ENCODE results near the gene ABCC11. TPM values are rescaled to one million over a fixed set of nuclear protein-coding genes. Genes with fewer than 3 reads are reported as not detected.

Gene ABCC11
- total RNA-seq, 1 experiment from 2014 or later, result 0.83 TPM

DNA sequence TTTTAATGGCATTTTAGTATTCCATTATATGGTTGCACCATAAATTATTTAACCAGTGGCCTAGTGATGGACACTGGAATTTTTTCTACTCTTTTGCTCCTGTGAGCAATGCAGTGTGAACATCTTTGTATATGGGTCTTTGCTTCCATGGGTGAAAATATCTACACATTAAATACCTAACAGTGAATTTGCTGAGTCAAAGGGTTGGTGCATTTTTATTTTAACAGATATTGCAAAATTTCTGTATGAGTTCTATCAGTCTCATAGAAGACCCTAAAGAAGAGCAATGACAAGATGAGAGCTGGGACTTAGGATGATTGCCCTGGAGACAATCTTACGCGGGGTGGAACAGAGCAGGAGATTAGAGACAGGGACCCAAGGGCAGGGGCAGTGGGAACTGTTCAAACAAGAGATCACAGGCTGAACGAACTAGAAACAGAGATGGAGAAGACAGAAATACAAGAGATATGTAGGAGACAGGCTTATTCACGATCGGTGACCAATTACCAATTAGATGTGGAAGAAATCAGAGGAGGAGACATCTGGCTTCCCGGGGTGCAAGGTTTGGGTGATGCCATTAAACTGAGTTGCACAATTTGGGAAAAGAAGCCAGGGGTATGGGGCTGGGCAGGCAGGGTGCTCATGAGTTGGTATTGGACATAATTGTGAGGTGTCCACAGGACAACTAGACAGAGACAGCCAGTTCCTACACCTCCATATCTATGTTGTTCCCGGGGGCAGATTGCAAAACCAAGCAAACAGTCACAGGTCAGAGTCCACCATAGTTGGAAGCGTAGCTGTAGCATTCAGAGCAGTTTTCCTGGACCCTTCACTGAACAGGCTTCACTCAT, 43.1 kb downstream of the ABCC11 start:
- H4K20me1 ChIP-seq (ENCODE audit: insufficient read depth), result no peaks in the 10 kb centered on the region
- POLR2A ChIA-PET (ENCODE audit: unreplicated experiment), result no interaction called here
- TF ChIP-seq, protein P1, sequence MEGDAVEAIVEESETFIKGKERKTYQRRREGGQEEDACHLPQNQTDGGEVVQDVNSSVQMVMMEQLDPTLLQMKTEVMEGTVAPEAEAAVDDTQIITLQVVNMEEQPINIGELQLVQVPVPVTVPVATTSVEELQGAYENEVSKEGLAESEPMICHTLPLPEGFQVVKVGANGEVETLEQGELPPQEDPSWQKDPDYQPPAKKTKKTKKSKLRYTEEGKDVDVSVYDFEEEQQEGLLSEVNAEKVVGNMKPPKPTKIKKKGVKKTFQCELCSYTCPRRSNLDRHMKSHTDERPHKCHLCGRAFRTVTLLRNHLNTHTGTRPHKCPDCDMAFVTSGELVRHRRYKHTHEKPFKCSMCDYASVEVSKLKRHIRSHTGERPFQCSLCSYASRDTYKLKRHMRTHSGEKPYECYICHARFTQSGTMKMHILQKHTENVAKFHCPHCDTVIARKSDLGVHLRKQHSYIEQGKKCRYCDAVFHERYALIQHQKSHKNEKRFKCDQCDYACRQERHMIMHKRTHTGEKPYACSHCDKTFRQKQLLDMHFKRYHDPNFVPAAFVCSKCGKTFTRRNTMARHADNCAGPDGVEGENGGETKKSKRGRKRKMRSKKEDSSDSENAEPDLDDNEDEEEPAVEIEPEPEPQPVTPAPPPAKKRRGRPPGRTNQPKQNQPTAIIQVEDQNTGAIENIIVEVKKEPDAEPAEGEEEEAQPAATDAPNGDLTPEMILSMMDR (conservative IDR thresholded peaks at IDR 0.05), result no peak
- no peak for TF ChIP-seq EZH2 (IDR thresholded peaks at IDR 0.05; ENCODE audit: low read depth)
- no peak for DNase-seq
- H3K9me3 ChIP-seq (ENCODE audit: insufficient read depth, low read depth), result no peaks in the 10 kb centered on the region
- intact Hi-C loops (cut with micrococcal nuclease; ENCODE audit: unreplicated experiment), result no loop called here
- H2AFZ ChIP-seq, result no peak overlapping the region
- H3K79me2 ChIP-seq (ENCODE audit: low read depth), result no peaks in the 10 kb centered on the region
- H3K4me2 ChIP-seq, result no peak overlapping the region
- H3K27ac ChIP-seq, result no peak overlapping the region
- H3K4me3 ChIP-seq, result no peak overlapping the region
- no TSS peak for BruUV-seq (replicated peaks)
- 0 out of 2 replicates have a peak, but pooled peaks cover 8% of the 10 kb centered on the region for H3K4me1 ChIP-seq (replicated peaks; ENCODE audit: insufficient read depth)
- H3F3A ChIP-seq (ENCODE audit: insufficient read depth, low read depth), result no peaks in the 10 kb centered on the region; the same call in 1 of the 2 replicates
- CTCF ChIA-PET, result no interaction called here
- no peaks in the 10 kb centered on the region for H3K27me3 ChIP-seq (ENCODE audit: insufficient read depth, low read depth)
- H3K9me2 ChIP-seq (ENCODE audit: insufficient read depth), result no peaks in the 10 kb centered on the region
- no peaks in the 10 kb centered on the region for H3K36me3 ChIP-seq (ENCODE audit: low read depth)

DNA sequence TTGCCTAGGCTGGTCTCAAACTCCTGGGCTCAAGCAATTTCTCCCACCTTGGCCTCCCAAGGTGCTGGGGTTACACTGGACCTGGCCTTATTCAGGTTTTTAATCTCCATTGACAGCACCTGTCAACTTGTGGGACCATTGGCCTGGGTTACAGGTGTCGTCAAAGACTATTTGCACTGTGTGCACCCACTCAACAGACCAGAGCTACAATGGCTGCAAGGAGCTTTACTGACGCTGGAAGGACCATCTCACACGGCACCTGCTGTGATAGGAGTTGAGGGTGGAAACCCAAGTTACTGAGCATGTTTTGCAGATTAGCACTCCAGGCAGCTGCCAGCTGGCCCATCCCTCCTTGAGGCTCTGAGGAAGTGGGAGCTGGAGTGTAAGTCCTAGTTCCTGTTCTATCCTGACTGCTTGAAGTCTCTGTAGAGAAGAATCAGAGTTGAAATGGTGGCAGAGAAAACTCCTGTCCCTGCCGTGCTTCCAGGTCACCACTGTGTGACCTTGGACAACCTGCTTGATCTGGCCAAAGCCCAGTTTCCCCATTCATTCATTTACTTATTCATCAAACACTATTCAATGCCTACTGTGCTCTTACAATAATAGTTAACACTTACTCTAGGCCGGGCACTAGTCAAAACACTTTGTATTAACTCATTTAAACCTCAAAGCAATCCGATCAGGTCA, 45.7 kb downstream of the ABCC11 start:
- Histone ChIP-seq H3K36me3 (ENCODE audit: low read depth) (no peaks in the 10 kb centered on the region), H3K4me2 (no peak overlapping the region), H2AFZ (no peak overlapping the region), H3K27me3 (ENCODE audit: insufficient read depth, low read depth) (no peaks in the 10 kb centered on the region), H3K9me2 (ENCODE audit: insufficient read depth) (no peaks in the 10 kb centered on the region), H3K9me3 (ENCODE audit: insufficient read depth, low read depth) (no peaks in the 10 kb centered on the region), H3K4me3 (no peak overlapping the region), H3F3A (ENCODE audit: insufficient read depth, low read depth) (no peaks in the 10 kb centered on the region; the same call in 1 of the 2 replicates), H3K4me1 (replicated peaks; ENCODE audit: insufficient read depth) (0 out of 2 replicates have a peak, but pooled peaks cover 3% of the 10 kb centered on the region), H3K27ac (no peak overlapping the region), H4K20me1 (ENCODE audit: insufficient read depth) (no peaks in the 10 kb centered on the region), H3K79me2 (ENCODE audit: low read depth) (no peaks in the 10 kb centered on the region)
- CTCF ChIA-PET, result no interaction called here
- DNase-seq, result no peak
- TF ChIP-seq, protein P1 (conservative IDR thresholded peaks at IDR 0.05), result no peak
- no peak for TF ChIP-seq EZH2 (IDR thresholded peaks at IDR 0.05; ENCODE audit: low read depth)
- BruUV-seq (replicated peaks), result no TSS peak
- POLR2A ChIA-PET (ENCODE audit: unreplicated experiment), result no interaction called here
- intact Hi-C loops (cut with micrococcal nuclease; ENCODE audit: unreplicated experiment), result no loop called here

DNA sequence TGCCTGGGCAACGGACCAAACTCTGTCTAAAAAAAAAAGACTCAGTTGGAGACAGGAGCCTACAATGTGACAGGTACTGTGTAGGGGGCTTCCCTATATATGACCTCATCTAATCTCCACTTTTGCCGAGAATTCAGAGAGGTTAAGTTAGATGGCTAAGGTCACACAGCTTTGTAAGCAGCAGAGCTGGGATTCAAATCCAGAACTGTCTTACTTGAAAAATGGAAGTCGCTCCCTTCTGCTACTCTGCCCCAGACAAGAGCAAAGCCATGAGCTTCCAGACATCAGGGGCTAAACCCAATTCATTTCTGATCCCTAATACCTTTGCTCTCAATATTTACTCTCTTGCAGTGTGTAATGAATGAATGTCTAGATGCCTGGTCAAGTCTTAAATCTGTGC, 50.0 kb downstream of the ABCC11 start:
- no TSS peak for BruUV-seq (replicated peaks)
- TF ChIP-seq, protein P1 (conservative IDR thresholded peaks at IDR 0.05), result no peak
- no peak for TF ChIP-seq EZH2 (IDR thresholded peaks at IDR 0.05; ENCODE audit: low read depth)
- H3K79me2 ChIP-seq (ENCODE audit: low read depth), result no peaks in the 10 kb centered on the region
- POLR2A ChIA-PET (ENCODE audit: unreplicated experiment), result no interaction called here
- no peaks in the 10 kb centered on the region for H3K36me3 ChIP-seq (ENCODE audit: low read depth)
- no peaks in the 10 kb centered on the region for H3F3A ChIP-seq (ENCODE audit: insufficient read depth, low read depth)
- no peak overlapping the region for H3K27ac ChIP-seq
- no peak overlapping the region for H3K4me2 ChIP-seq
- H3K4me1 ChIP-seq (replicated peaks; ENCODE audit: insufficient read depth), result peaks cover 5% of the 10 kb centered on the region; the same call in 1 of the 2 replicates
- DNase-seq, result no peak
- no peaks in the 10 kb centered on the region for H3K9me2 ChIP-seq (ENCODE audit: insufficient read depth)
- CTCF ChIA-PET, result no interaction called here
- H4K20me1 ChIP-seq (ENCODE audit: insufficient read depth), result no peaks in the 10 kb centered on the region
- H3K27me3 ChIP-seq (ENCODE audit: insufficient read depth, low read depth), result no peaks in the 10 kb centered on the region
- intact Hi-C loops (cut with micrococcal nuclease; ENCODE audit: unreplicated experiment), result no loop called here
- H3K4me3 ChIP-seq, result no peak overlapping the region
- H2AFZ ChIP-seq, result no peak overlapping the region
- no peaks in the 10 kb centered on the region for H3K9me3 ChIP-seq (ENCODE audit: insufficient read depth, low read depth)
